ENCODE results near the gene LAMC2.

The LAMC2 gene

GRCh38 chr1:183276386-183277080, 90.5 kb downstream of the LAMC2 start:
- H3K79me2 ChIP-seq (ENCODE audit: insufficient read depth, low read length): no peaks in the 10 kb centered on the region
- H3K4me1 ChIP-seq (ENCODE audit: insufficient read depth, low read length): 0 out of 2 replicates have a peak, but pooled peaks cover 3% of the 10 kb centered on the region
- TF ChIP-seq EZH2 (IDR thresholded peaks at IDR 0.05; ENCODE audit: borderline replicate concordance, low read depth, low read length, severe bottlenecking) (no peak), CTCF (IDR thresholded peaks at IDR 0.05; ENCODE audit: borderline replicate concordance, extremely low read depth, low read length, poor library complexity, severe bottlenecking) (no peak)
- no peaks in the 10 kb centered on the region for H3K36me3 ChIP-seq (ENCODE audit: insufficient read depth, low read length)
- H4K20me1 ChIP-seq (ENCODE audit: insufficient read depth, low read length): no peaks in the 10 kb centered on the region
- H3K4me3 ChIP-seq (ENCODE audit: low read depth in 1 of 2, low read length in 2 of 2): no peak overlapping the region
- DNase-seq (no peak), ATAC-seq (ENCODE audit: insufficient read depth, low read depth) (no peak)
- no peaks in the 10 kb centered on the region for H3K9me3 ChIP-seq (ENCODE audit: insufficient read depth, low read length, severe bottlenecking)
- no peak overlapping the region for H2AFZ ChIP-seq (ENCODE audit: low read depth, low read length)
- H3K27ac ChIP-seq (ENCODE audit: low read length): no peak overlapping the region
- no peak overlapping the region for H3K9ac ChIP-seq (ENCODE audit: low read depth, low read length)
- H3K27me3 ChIP-seq (ENCODE audit: insufficient read depth, low read length, poor library complexity): peaks cover 7% of the 10 kb centered on the region
- H3K4me2 ChIP-seq (ENCODE audit: insufficient read depth, low read length): no peak overlapping the region

GRCh38 chr1:183277821-183278738, 92.0 kb downstream of the LAMC2 start:
- Histone ChIP-seq H3K9me3 (ENCODE audit: insufficient read depth, low read length, severe bottlenecking) (no peaks in the 10 kb centered on the region), H3K4me2 (ENCODE audit: insufficient read depth, low read length) (no peak overlapping the region), H3K9ac (ENCODE audit: low read depth, low read length) (no peak overlapping the region), H3K4me3 (ENCODE audit: low read depth in 1 of 2, low read length in 2 of 2) (no peak overlapping the region), H3K27me3 (ENCODE audit: insufficient read depth, low read length, poor library complexity) (peaks cover 14% of the 10 kb centered on the region), H3K36me3 (ENCODE audit: insufficient read depth, low read length) (no peaks in the 10 kb centered on the region), H3K4me1 (ENCODE audit: insufficient read depth, low read length) (0 out of 2 replicates have a peak, but pooled peaks cover 3% of the 10 kb centered on the region), H4K20me1 (ENCODE audit: insufficient read depth, low read length) (peaks cover 10% of the 10 kb centered on the region), H3K27ac (ENCODE audit: low read length) (no peak overlapping the region), H3K79me2 (ENCODE audit: insufficient read depth, low read length) (no peaks in the 10 kb centered on the region), H2AFZ (ENCODE audit: low read depth, low read length) (no peak overlapping the region)
- DNase-seq (no peak), ATAC-seq (ENCODE audit: insufficient read depth, low read depth) (no peak)
- TF ChIP-seq EZH2 (IDR thresholded peaks at IDR 0.05; ENCODE audit: borderline replicate concordance, low read depth, low read length, severe bottlenecking) (no peak), CTCF (IDR thresholded peaks at IDR 0.05; ENCODE audit: borderline replicate concordance, extremely low read depth, low read length, poor library complexity, severe bottlenecking) (no peak)

- Histone ChIP-seq H2AFZ (ENCODE audit: low read depth, low read length) (no peak overlapping the region), H3K36me3 (ENCODE audit: insufficient read depth, low read length) (no peaks in the 10 kb centered on the region), H3K79me2 (ENCODE audit: insufficient read depth, low read length) (no peaks in the 10 kb centered on the region), H3K9me3 (ENCODE audit: insufficient read depth, low read length, severe bottlenecking) (no peaks in the 10 kb centered on the region), H3K4me1 (ENCODE audit: insufficient read depth, low read length) (0 out of 2 replicates have a peak, but pooled peaks cover 3% of the 10 kb centered on the region), H3K4me2 (ENCODE audit: insufficient read depth, low read length) (no peak overlapping the region), H3K27ac (ENCODE audit: low read length) (no peak overlapping the region), H3K9ac (ENCODE audit: low read depth, low read length) (no peak overlapping the region), H3K4me3 (ENCODE audit: low read depth in 1 of 2, low read length in 2 of 2) (no peak overlapping the region), H4K20me1 (ENCODE audit: insufficient read depth, low read length) (peaks cover 10% of the 10 kb centered on the region), H3K27me3 (ENCODE audit: insufficient read depth, low read length, poor library complexity) (peaks cover 22% of the 10 kb centered on the region)
- ATAC-seq (ENCODE audit: insufficient read depth, low read depth): no peak
- no peak for TF ChIP-seq CTCF (IDR thresholded peaks at IDR 0.05; ENCODE audit: borderline replicate concordance, extremely low read depth, low read length, poor library complexity, severe bottlenecking)
- no peak for TF ChIP-seq EZH2 (IDR thresholded peaks at IDR 0.05; ENCODE audit: borderline replicate concordance, low read depth, low read length, severe bottlenecking)
- DNase-seq: no peak
Measured at GRCh38 chr1:183278739-183279591, 92.9 kb downstream of the LAMC2 start.
